HUES6 (cell line): ENCODE data around the gene DNAJC10.
"Not testable (repeated sequence)": the region's sequence is repeated elsewhere in the genome, so short reads cannot be mapped to it uniquely, and the experiment has no call there.

ENCODE experiments used
- H3K27ac ChIP-seq: 2 replicates; pipeline ENCODE4 v1.7.0; 2013; ENCODE audit warnings: low read depth, mild to moderate bottlenecking, low read length, inconsistent platforms
- H3K27me3 ChIP-seq: 2 replicates; pipeline ENCODE4 v1.6.1; 2013; ENCODE audit warnings: low read length; ENCODE audit not compliant: control insufficient read depth, insufficient read depth
- H3K36me3 ChIP-seq: 2 replicates; pipeline ENCODE4 v1.6.1; 2013; ENCODE audit warnings: low read length; ENCODE audit not compliant: control insufficient read depth, insufficient read depth
- H3K4me1 ChIP-seq: 2 replicates; pipeline ENCODE4 v1.6.1; 2013; ENCODE audit warnings: low read length; ENCODE audit not compliant: control insufficient read depth, insufficient read depth
- H3K4me3 ChIP-seq: 2 replicates; pipeline ENCODE4 v1.5.1; 2013; ENCODE audit warnings: low read depth, low read length
- H3K9ac ChIP-seq: one replicate; pipeline ENCODE4 v1.6.1; 2013; ENCODE audit warnings: mild to moderate bottlenecking, low read length
- H3K9me3 ChIP-seq: 2 replicates; pipeline ENCODE4 v1.6.1; 2013; ENCODE audit warnings: low read depth, low read length; ENCODE audit not compliant: control insufficient read depth, insufficient read depth

DNAJC10 gene

DNA sequence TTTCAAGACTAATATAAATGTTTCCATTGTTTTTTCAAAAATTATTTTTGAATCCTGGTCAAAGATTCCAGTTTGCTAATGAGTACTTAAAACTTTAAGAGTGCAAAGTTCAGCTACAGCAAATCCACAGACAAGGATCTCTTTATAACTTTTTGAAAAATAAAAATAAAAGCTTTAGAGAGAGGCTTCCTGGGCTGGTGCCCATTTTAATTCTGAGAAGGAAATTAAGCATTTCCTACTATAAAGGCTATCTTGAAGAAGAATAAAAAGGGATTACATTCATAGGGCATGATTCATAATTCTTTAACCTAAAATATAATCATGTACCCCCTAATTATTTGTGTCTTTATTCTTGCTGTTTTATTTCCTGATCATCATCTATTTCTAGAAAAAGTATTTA, 38.2 kb downstream of the DNAJC10 start:
- Histone ChIP-seq H3K27me3 (no peaks in the 10 kb centered on the region), H3K4me1 (no peaks in the 10 kb centered on the region), H3K36me3 (peaks cover 87% of the 10 kb centered on the region), H3K9me3 (no peaks in the 10 kb centered on the region), H3K9ac (no peak overlapping the region), H3K4me3 (no peak overlapping the region), H3K27ac (no peak overlapping the region)

DNA sequence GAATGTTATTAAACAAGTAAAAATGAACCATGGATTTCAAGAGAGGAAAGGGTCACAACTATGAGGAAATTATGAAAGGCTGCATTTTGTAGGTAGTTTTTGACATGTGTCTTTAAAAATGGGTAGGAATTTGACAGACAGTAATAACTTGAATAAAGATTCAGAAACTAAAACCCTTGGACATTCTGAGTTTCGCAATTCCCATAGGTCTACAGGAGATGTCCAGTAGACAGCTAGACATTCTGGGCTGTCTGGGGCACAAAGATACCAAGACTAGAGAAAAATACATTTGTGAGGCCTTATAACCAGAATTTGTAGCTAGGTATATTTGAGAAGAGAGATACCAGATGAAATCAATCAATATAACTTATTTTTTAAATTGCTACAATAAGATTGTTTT, 42.3 kb downstream of the DNAJC10 start:
- Histone ChIP-seq H3K27ac (no peak overlapping the region), H3K4me1 (no peaks in the 10 kb centered on the region), H3K9me3 (no peaks in the 10 kb centered on the region), H3K9ac (no peak overlapping the region), H3K4me3 (no peak overlapping the region), H3K36me3 (peaks cover 95% of the 10 kb centered on the region), H3K27me3 (no peaks in the 10 kb centered on the region)

DNA sequence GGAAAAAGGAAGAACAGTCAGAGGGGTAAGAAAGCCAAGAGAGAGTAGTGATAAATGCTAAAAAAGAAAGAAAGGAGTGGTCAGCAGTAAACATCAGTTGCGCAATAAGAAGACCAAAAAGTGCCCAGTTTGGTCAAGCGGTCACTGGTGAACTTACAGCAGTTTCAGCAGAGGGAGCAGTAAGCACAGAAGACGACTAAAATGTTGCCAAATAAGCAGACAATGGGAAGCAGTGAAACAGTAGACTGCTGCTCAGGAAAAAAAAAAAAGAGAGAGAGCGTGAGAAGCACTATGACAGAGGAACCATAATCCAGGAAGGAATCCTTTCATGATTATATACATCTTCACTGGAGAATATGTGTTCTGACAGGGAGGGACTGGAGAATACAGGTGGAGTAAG, 45.8 kb downstream of the DNAJC10 start:
- peaks cover 87% of the 10 kb centered on the region for H3K36me3 ChIP-seq
- H3K4me3 ChIP-seq: no peak overlapping the region
- no peak overlapping the region for H3K9ac ChIP-seq
- no peaks in the 10 kb centered on the region for H3K9me3 ChIP-seq
- H3K27ac ChIP-seq: no peak overlapping the region
- H3K27me3 ChIP-seq: no peaks in the 10 kb centered on the region
- no peaks in the 10 kb centered on the region for H3K4me1 ChIP-seq

DNA sequence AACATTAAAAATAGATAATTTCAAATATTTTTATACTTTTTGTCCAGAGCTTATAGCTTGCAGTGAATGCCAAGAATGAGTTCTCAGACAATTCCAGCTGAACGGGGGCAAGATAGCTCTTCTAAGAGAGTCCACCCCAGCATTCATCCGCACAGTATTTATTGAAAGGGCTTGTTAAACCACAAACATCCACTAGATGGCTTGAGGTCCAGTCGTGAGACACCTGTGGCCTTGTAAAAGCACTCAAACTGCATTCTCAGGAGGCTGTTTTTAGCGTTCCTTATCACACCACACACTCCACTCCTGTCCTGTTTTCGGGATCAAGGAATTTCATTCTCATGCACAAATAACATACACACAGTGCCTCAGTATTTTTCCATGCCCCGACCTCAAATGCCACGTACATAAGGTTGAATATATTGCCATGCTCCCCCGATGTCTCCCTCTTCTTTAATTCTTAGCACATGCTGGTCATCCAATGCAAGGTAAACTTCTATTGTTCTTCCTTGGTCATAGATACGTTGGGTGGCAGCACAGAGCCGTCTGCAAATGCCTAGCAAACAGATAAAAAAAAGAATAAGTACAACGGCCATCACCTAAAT, 47.4 kb downstream of the DNAJC10 start:
- H3K27ac ChIP-seq: no peak overlapping the region

DNA sequence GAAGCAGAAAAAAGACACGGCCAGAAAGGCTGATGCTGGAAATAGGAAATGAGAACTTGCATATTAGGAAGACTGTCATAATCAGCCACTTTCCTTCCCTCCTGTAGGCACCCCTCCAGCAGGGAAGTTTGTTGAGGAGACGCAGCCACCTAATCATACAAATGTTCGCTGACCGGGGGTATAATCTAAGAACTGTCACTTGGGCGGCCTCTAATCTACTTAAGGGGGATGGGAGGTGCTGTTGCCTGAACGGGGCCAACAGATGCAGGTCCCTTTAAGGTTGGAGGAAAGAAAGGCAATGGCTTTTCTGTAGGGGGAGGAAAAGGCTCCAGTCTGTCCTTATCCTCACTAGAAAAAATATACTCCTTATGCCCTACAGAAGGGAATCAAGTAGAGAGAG, 50.6 kb downstream of the DNAJC10 start:
- H3K27ac ChIP-seq: no peak overlapping the region
- no peak overlapping the region for H3K9ac ChIP-seq
- H3K27me3 ChIP-seq: no peaks in the 10 kb centered on the region
- no peak overlapping the region for H3K4me3 ChIP-seq
- H3K9me3 ChIP-seq: no peaks in the 10 kb centered on the region
- peaks cover 61% of the 10 kb centered on the region for H3K36me3 ChIP-seq
- H3K4me1 ChIP-seq: no peaks in the 10 kb centered on the region

More for the DNA sequence above, 47.4 kb downstream of the DNAJC10 start:
- Histone ChIP-seq H3K4me3 (no peak overlapping the region), H3K9ac (no peak overlapping the region), H3K27me3 (no peaks in the 10 kb centered on the region), H3K4me1 (no peaks in the 10 kb centered on the region), H3K36me3 (peaks cover 85% of the 10 kb centered on the region), H3K9me3 (no peaks in the 10 kb centered on the region)

DNA sequence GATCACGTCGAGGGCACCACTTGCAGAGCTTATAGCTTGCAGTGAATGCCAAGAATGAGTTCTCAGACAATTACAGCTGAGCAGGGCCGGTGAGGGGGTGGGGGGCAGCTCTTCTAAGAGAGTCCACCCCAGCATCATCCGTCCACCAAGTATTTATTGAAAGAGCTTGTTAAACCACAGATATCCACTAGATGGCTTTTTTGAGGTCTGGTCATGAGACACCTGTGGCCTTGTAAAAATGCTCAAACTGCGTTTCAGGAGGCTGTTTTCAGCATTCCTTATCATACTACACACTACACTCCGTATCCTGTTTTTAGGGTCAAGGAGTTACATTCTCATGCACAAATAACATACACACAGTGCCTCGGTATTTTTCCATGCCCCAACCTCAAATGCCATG, 51.5 kb downstream of the DNAJC10 start:
- Histone ChIP-seq H3K9ac (no peak overlapping the region), H3K27me3 (no peaks in the 10 kb centered on the region), H3K4me1 (no peaks in the 10 kb centered on the region), H3K36me3 (peaks cover 53% of the 10 kb centered on the region), H3K27ac (no peak overlapping the region), H3K9me3 (peaks cover 2% of the 10 kb centered on the region; the same call in 1 of the 2 replicates), H3K4me3 (no peak overlapping the region)

DNA sequence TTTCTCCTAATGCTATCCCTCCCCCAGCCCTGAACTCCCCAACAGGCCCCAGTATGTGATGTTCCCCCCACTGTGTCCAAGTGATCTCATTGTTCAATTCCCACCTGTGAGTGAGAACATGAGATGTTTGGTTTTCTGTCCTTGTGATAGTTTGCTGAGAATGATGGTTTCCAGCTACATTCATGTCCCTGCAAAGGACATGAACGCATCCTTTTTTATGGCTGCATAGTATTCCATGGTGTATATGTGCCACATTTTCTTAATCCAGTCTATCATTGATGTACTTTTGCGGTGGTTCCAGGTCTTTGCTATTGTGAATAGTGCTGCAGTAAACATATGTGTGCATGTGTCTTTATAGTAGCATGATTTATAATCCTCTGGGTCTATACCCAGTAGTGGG, 52.9 kb downstream of the DNAJC10 start:
- not testable (repeated sequence) for H3K4me3 ChIP-seq, H3K27ac ChIP-seq, H3K9ac ChIP-seq, H3K4me1 ChIP-seq, H3K27me3 ChIP-seq, H3K9me3 ChIP-seq
- H3K36me3 ChIP-seq: peaks cover 40% of the 10 kb centered on the region

DNA sequence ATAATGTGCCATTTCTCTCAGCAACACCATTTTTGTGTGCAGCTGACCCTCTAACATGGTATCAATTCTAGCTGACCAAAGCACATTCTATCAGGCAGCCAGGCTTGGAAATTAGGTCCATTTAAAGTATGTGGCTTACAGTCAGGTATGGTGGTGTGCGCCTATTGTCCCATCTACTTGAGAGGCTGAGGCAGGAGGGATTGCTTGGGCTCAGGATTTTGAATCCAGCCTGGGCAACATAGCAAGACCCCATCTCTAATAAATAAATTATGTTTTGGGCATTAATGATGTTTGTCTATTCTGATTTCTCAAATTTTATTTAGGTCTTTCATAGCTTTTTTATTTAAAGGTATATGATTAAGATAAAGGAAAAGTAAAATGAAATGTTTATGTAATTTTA, 63.3 kb downstream of the DNAJC10 start:
- Histone ChIP-seq H3K27ac (no peak overlapping the region), H3K9ac (no peak overlapping the region), H3K27me3 (no peaks in the 10 kb centered on the region), H3K36me3 (peaks cover 42% of the 10 kb centered on the region), H3K4me1 (no peaks in the 10 kb centered on the region), H3K4me3 (no peak overlapping the region), H3K9me3 (no peaks in the 10 kb centered on the region)

DNA sequence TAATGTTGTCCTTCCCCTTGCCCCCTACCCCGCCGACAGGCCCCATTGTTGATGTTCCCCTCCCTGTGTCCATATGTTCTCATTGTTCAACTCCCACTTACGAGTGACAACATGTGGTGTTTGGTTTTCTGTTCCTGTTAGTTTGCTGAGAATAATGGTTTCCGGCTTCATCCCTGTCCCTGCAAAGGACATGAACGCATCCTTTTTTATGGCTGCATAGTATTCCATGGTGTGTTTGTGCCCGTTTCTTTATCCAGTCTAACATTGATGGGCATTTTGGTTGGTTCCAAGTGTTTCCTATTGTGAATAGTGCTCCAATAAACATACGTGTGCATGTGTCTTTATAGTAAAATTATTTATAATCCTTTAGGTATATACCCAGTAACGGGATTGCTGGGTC, 65.0 kb downstream of the DNAJC10 start:
- peaks cover 31% of the 10 kb centered on the region for H3K36me3 ChIP-seq
- not testable (repeated sequence) for H3K27me3 ChIP-seq

DNA sequence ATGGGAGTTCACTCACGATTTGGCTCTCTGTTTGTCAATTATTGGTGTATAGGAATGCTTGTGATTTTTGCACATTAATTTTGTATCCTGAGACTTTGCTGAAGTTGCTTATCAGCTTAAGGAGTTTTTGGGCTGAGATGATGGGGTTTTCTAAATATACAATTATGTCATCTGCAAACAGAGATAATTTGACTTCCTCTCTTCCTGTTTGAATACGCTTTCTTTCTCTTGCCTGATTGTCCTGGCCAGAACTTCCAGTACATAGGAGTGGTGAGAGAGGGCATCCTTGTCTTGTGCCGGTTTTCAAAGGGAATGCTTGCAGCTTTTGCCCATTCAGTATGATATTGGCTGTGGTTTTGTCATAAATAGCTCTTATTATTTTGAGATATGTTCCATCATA, 66.6 kb downstream of the DNAJC10 start:
- not testable (repeated sequence) for H3K4me1 ChIP-seq, H3K9me3 ChIP-seq, H3K4me3 ChIP-seq, H3K9ac ChIP-seq, H3K27ac ChIP-seq, H3K27me3 ChIP-seq
- H3K36me3 ChIP-seq: peaks cover 26% of the 10 kb centered on the region

More for the DNA sequence above, 65.0 kb downstream of the DNAJC10 start:
- not testable (repeated sequence) for H3K9ac ChIP-seq, H3K4me1 ChIP-seq, H3K4me3 ChIP-seq, H3K9me3 ChIP-seq, H3K27ac ChIP-seq

DNA sequence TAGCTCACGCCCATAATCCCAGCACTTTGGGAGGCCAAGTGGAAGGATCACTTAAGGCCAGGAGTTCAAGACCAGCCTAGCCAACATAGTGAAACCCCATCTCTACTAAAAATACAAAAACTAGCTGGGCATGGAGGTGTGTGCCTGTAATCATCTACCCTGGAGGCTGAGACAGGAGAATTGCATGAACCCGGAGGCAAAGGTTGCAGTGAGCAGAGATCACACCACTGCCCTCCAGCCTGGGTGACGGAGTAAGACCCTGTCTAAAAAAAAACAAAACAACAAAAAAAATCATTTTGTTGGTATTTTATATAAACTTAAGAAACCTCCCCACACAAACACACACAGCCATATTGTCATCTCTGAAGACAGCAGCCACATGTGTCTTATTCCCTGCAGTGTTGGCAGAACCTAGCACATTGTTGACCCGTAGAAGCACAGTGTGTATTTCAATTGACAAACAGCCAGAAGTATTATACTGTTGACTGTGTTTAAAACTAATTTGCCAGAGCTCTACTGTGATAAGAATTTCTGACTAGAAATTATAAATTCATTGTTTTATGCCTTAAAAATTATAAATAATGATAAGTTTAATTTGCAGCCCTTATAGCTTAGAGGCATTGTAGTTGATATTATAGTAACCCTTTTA, 68.1 kb downstream of the DNAJC10 start:
- no peak overlapping the region for H3K27ac ChIP-seq
- peaks cover 15% of the 10 kb centered on the region for H3K36me3 ChIP-seq
- H3K4me3 ChIP-seq: no peak overlapping the region
- H3K4me1 ChIP-seq: no peaks in the 10 kb centered on the region
- H3K9ac ChIP-seq: no peak overlapping the region
- no peaks in the 10 kb centered on the region for H3K27me3 ChIP-seq
- H3K9me3 ChIP-seq: no peaks in the 10 kb centered on the region
